ACHN (cell line): ENCODE data around the gene CLPTM1.
"Not testable (repeated sequence)": the region's sequence is repeated elsewhere in the genome, so short reads cannot be mapped to it uniquely, and the experiment has no call there.

Experiments
- DNase-seq: peaks from one replicate; pipeline ENCODE4 v3.0.0-alpha.2; 2015
- in situ Hi-C: cut with HindIII; loops from 2 replicates; pipeline ENCODE4 v1.10.0; 2017; ENCODE audit warnings: low sequenced_read_pairs, low pct_ligation_motif_present, low pct_unique_long_range_greater_than_20kb

CLPTM1 gene

GRCh38 chr19:44999131-44999925, 44.1 kb downstream of the CLPTM1 start:
- DNase-seq, in situ Hi-C loops: not testable (repeated sequence)

- in situ Hi-C loops, DNase-seq: not testable (repeated sequence)
Measured at GRCh38 chr19:45000665-45001064, 45.5 kb downstream of the CLPTM1 start.

- in situ Hi-C loops = no loop called here
- DNase-seq = peak; percentile 87
Measured at GRCh38 chr19:45001087-45001739, 46.0 kb downstream of the CLPTM1 start, which contains the start of gene RELB. Gene RELB, plus strand, starts transcription at chr19:45001464. Its CDS starts 116 bp downstream, at chr19:45001580.

- in situ Hi-C loops = no loop called here
- no peak for DNase-seq
Measured at GRCh38 chr19:45003485-45003884, 48.3 kb downstream of the CLPTM1 start.

GRCh38 chr19:45005787-45006186, 50.6 kb downstream of the CLPTM1 start:
- no peak for DNase-seq
- in situ Hi-C loops = no loop called here

- DNase-seq = no peak
- in situ Hi-C loops = no loop called here
Measured at GRCh38 chr19:45008552-45008951, 53.4 kb downstream of the CLPTM1 start.

GRCh38 chr19:45009625-45010255, 54.6 kb downstream of the CLPTM1 start:
- DNase-seq = no peak
- in situ Hi-C loops = no loop called here

GRCh38 chr19:45010306-45010705, 55.1 kb downstream of the CLPTM1 start:
- DNase-seq = no peak
- in situ Hi-C loops = no loop called here

- DNase-seq = no peak
- in situ Hi-C loops = no loop called here
Measured at GRCh38 chr19:45011959-45012358, 56.8 kb downstream of the CLPTM1 start.

- DNase-seq = peak; percentile 69
- in situ Hi-C loops = no loop called here
Measured at GRCh38 chr19:45016388-45017314, 61.5 kb downstream of the CLPTM1 start.

- in situ Hi-C loops = no loop called here
- DNase-seq = no peak
Measured at GRCh38 chr19:45019187-45019586, 64.0 kb downstream of the CLPTM1 start.

- in situ Hi-C loops = no loop called here
Measured at GRCh38 chr19:45020071-45020470, 64.9 kb downstream of the CLPTM1 start.

GRCh38 chr19:45021971-45022370, 66.8 kb downstream of the CLPTM1 start:
- in situ Hi-C loops = no loop called here
- DNase-seq = no peak

More at GRCh38 chr19:45020071-45020470, 64.9 kb downstream of the CLPTM1 start:
- no peak for DNase-seq

GRCh38 chr19:45023048-45023447, 67.9 kb downstream of the CLPTM1 start:
- no peak for DNase-seq
- in situ Hi-C loops = no loop called here

- in situ Hi-C loops = no loop called here
- no peak for DNase-seq
Measured at GRCh38 chr19:45025264-45025663, 70.1 kb downstream of the CLPTM1 start.

GRCh38 chr19:45027371-45027770, 72.2 kb downstream of the CLPTM1 start:
- in situ Hi-C loops = no loop called here
- DNase-seq = no peak

- in situ Hi-C loops = no loop called here
Measured at GRCh38 chr19:45030825-45031224, 75.6 kb downstream of the CLPTM1 start.

GRCh38 chr19:45032421-45032820, 77.2 kb downstream of the CLPTM1 start:
- in situ Hi-C loops = no loop called here

More at GRCh38 chr19:45030825-45031224, 75.6 kb downstream of the CLPTM1 start:
- no peak for DNase-seq

More at GRCh38 chr19:45032421-45032820, 77.2 kb downstream of the CLPTM1 start:
- DNase-seq = no peak
